GM23338 (cell line): ENCODE results near the gene MSH3.

ENCODE experiments used
- CTCF ChIP-seq, 2 experiments: fragments of 200-600 bp in 1 of 2; sonication (generic) in 1 of 2; conservative IDR thresholded peaks; 2 replicates each; pipeline versions ENCODE4 v1.5.1 to v1.6.1; 2016 to 2017; ENCODE audit warnings: antibody characterized with exemption in 2 of 2, low read depth in 2 of 2, mild to moderate bottlenecking in 2 of 2, moderate library complexity in 1 of 2
- REST ChIP-seq: IDR thresholded peaks from one replicate; pipeline ENCODE4 v1.6.1; 2018; ENCODE audit warnings: antibody characterized with exemption; ENCODE audit not compliant: unreplicated experiment

- no peak for TF ChIP-seq CTCF (conservative IDR thresholded peaks at IDR 0.05; ENCODE audit: low read depth in 2 of 2)
- no peak for TF ChIP-seq REST
These were observed 107.5 kb downstream of the MSH3 start for GRCh38 chr5:80761966-80762365.
